Uterus (tissue), 4 donors: ENCODE results near the gene ADCY5. TPM values are rescaled to one million over a fixed set of nuclear protein-coding genes. Genes with fewer than 3 reads are reported as not detected.

Source experiments
- DNase-seq, 2 donors: peaks; one replicate each; pipeline ENCODE4 v3.0.0-alpha.2; 2019 to 2020
- H3K27ac ChIP-seq, 2 donors: fragments of 200-600 bp; sonication (generic); 1 replicate in 1 of 2; 2 replicates in 1 of 2; pipeline ENCODE4 v1.5.1; 2016 to 2018
- H3K27me3 ChIP-seq, 2 donors: fragments of 200-600 bp; sonication (generic); one replicate each; pipeline ENCODE4 v1.5.1; 2018 to 2019; ENCODE audit warnings: control low read depth in 1 of 2
- H3K36me3 ChIP-seq, 2 donors: fragments of 200-600 bp; sonication (generic); one replicate each; pipeline ENCODE4 v1.5.1; 2019; ENCODE audit warnings: control low read depth in 1 of 2
- H3K4me1 ChIP-seq, 2 donors: fragments of 200-600 bp; sonication (generic); one replicate each; pipeline ENCODE4 v1.5.1; 2018 to 2019; ENCODE audit warnings: control low read depth in 1 of 2
- H3K4me3 ChIP-seq, 2 donors: fragments of 200-600 bp; sonication (generic); 1 replicate in 1 of 2; 2 replicates in 1 of 2; pipeline ENCODE4 v1.5.1; 2018 to 2019; ENCODE audit warnings: mild to moderate bottlenecking in 1 of 2
- H3K9me3 ChIP-seq, 2 donors: fragments of 200-600 bp; sonication (generic); one replicate each; pipeline ENCODE4 v1.5.1; 2019; ENCODE audit warnings: control low read depth in 1 of 2
- POLR2A ChIP-seq, 2 donors: fragments of 450-650 bp; IDR thresholded peaks; one replicate each; pipeline ENCODE4 v1.6.1; 2016; ENCODE audit warnings: antibody characterized with exemption in 2 of 2, mild to moderate bottlenecking in 1 of 2, moderate library complexity in 1 of 2
- intact Hi-C: fragments of 100-400 bp; cut with DNase I; formaldehyde crosslinking; loops from one replicate; pipeline ENCODE4 v1.15.1; 2023; ENCODE audit warnings: low total_unique reads
- total RNA-seq, 4 donors: library from RNA; depleted of rRNA in 3 of 4; stranded (reverse); fragments of >200 nt in 3 of 4; gene quantifications; one replicate each; pipeline versions ENCODE4 v1.1.0 to v1.2.4, GENCODE V29; 2014 to 2023
- TF ChIP-seq, protein P1 (sequence below), 4 experiments: fragments of 200-600 bp in 2 of 4; fragments of 450-650 bp in 2 of 4; sonication (generic) in 2 of 4; IDR thresholded peaks; one replicate each; pipeline ENCODE4 v1.5.1; 2016 to 2019; ENCODE audit warnings: antibody characterized with exemption in 4 of 4, mild to moderate bottlenecking in 2 of 4, moderate library complexity in 1 of 4
- donor health status: DM: yes; HTN: yes; CAD: no.

The ADCY5 gene
- total RNA-seq, 4 donors from 2014 or later: 21.1 to 43.5 (median 34.7) TPM

DNA sequence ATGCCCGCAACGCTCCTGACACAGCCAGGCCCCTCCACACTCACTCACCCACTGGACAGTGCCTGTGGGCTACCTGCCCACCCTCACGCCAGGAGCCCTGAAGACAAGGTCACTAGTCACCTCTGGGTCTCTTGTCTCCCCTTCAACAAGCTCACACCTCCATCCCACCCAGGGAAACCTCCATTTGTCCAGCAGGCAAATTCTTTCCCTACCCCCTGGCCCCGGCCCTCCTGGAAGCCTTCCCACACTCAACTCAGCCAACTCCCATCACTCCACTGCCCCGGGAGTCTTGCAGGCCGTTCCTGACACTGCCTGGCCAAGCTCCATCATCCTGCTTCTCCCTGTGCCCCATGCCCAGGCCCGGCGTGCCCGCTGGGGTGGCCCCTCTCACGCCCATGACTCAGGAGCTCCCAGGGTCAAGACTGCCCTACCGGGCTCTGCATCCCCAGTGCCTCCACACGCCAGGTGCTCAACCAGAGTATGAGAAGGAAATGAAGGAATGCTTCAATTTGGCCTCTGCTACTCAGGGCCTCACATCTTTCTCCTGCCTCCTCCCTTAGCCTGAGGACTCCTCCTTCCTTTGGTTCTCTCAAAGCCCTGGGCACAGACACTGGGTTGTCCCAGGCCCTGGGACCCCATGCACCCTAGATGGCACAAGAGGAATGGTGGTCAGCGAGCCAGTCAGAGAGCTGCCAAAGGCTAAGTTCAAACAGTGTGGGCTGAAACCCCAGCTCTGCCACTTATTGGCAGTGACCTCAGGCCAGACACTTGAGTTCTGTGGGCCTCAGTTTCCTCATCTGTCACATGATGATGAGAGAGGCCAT is 158.6 kb downstream of the ADCY5 start:
- Histone ChIP-seq H3K4me3 (no peak overlapping the region), H3K36me3 (no peaks in the 10 kb centered on the region), H3K27ac (no peak overlapping the region), H3K9me3 (no peaks in the 10 kb centered on the region), H3K27me3 (no peaks in the 10 kb centered on the region), H3K4me1 (no peaks in the 10 kb centered on the region)
- DNase-seq: no peak
- no peak for TF ChIP-seq POLR2A (IDR thresholded peaks at IDR 0.05)
- TF ChIP-seq, protein P1, sequence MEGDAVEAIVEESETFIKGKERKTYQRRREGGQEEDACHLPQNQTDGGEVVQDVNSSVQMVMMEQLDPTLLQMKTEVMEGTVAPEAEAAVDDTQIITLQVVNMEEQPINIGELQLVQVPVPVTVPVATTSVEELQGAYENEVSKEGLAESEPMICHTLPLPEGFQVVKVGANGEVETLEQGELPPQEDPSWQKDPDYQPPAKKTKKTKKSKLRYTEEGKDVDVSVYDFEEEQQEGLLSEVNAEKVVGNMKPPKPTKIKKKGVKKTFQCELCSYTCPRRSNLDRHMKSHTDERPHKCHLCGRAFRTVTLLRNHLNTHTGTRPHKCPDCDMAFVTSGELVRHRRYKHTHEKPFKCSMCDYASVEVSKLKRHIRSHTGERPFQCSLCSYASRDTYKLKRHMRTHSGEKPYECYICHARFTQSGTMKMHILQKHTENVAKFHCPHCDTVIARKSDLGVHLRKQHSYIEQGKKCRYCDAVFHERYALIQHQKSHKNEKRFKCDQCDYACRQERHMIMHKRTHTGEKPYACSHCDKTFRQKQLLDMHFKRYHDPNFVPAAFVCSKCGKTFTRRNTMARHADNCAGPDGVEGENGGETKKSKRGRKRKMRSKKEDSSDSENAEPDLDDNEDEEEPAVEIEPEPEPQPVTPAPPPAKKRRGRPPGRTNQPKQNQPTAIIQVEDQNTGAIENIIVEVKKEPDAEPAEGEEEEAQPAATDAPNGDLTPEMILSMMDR (IDR thresholded peaks at IDR 0.05): no peak
- intact Hi-C loops: no loop called here

DNA sequence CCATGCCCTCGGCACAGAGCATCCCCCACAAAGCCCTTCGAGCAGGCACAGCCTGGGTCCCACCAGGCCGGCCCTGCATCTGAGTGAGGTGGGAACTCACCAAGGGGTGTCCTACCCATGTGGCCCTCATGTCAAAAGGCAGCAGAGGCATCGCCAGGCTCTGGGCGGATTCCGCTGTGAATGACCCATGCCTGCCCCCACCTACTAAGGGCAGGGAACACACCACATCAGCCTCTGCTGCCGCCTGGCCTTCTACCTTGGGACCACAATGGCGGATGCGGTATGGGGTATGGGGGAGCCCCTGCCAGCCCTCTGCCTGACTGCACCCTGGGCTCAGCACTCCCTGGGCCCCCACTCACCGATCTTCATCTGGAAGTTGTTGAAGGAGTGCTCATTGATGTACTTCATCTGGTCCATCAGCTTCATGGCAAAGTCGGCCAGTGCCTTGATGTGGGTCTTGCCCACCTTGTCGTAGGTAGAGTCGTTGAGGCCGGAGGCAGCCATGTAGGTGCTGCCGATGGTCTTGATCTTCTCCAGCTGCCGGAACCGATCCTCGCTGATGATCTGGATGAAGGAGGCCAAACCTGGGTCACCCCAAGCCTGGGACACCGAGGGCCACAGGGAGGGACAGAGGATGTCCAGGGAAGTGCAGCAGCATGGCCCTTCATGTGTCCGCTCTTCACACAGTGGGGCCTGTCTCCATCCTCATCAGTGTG is 159.3 kb downstream of the ADCY5 start:
- intact Hi-C loops: no loop called here
- H3K4me3 ChIP-seq: no peak overlapping the region
- no peaks in the 10 kb centered on the region for H3K9me3 ChIP-seq
- DNase-seq: no peak
- TF ChIP-seq, protein P1 (IDR thresholded peaks at IDR 0.05): no peak
- TF ChIP-seq POLR2A (IDR thresholded peaks at IDR 0.05): no peak
- H3K36me3 ChIP-seq: no peaks in the 10 kb centered on the region
- no peaks in the 10 kb centered on the region for H3K4me1 ChIP-seq
- no peaks in the 10 kb centered on the region for H3K27me3 ChIP-seq
- H3K27ac ChIP-seq: no peak overlapping the region

DNA sequence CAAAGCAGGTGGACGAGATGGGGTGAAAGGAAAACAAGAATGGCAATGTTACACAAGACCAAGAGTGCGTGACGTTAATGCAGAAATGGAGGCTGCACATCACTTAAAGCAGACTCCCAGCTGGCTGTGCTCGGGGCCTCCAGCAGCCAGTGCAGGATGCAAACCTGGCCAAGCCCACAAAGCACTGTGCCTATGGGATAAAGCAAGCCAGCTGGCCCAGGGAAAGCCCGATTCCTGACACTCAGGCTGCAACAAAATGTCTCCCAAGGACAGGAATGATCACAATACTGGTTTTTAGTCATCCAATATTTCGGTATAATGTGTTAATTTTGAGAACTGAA is 161.0 kb downstream of the ADCY5 start:
- Histone ChIP-seq H3K9me3 (no peaks in the 10 kb centered on the region), H3K36me3 (no peaks in the 10 kb centered on the region), H3K27me3 (no peaks in the 10 kb centered on the region), H3K4me3 (no peak overlapping the region), H3K4me1 (no peaks in the 10 kb centered on the region), H3K27ac (no peak overlapping the region)
- no peak for TF ChIP-seq POLR2A (IDR thresholded peaks at IDR 0.05)
- TF ChIP-seq, protein P1 (IDR thresholded peaks at IDR 0.05): no peak
- intact Hi-C loops: no loop called here
- DNase-seq: no peak

DNA sequence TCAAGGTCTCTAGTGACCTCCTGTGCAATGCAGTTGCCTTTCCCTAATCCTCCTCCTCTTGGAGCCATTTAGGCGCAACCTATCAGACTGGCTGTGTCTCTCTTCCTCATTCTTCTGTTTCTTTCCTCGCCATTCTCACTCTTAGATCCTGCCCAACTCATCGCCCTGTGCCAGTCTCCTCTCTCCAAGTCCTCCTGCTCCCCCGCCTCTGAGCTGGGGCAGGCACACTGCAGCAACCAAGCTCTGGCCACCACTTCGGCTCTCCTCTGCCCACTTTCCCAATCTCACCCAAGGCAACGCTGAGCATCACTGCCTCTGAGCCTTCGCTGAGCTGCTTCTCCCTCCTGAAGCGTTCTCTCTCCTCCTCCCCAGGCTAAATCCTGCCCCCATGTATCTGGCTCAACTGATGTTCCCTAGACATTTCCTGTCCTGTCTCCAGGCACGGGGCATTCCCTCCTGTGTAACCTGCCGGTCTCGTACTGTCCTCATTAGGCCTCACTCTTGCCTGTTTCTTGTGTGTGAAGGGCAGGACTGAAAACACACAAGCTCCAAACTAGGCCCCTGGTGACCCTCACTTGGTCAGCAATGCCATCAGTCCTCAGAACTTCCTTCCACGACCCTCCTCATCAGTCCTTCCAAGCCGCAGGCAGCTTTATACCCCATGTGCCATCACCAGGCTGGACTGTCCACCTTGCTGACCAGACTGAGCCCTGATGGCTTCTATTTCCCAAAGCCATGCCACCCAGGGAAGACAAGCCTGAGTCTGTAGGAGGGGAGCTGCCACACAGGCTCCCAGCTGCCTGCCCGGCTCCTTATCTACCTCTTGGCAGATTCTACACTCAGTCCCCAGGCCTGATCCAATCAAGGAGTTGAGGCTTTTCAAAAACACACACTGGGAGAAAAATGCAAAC is 161.6 kb downstream of the ADCY5 start:
- Histone ChIP-seq H3K36me3 (no peaks in the 10 kb centered on the region), H3K4me1 (no peaks in the 10 kb centered on the region), H3K27ac (no peak overlapping the region), H3K27me3 (no peaks in the 10 kb centered on the region), H3K9me3 (no peaks in the 10 kb centered on the region), H3K4me3 (no peak overlapping the region)
- intact Hi-C loops: no loop called here
- no peak for DNase-seq
- TF ChIP-seq POLR2A (IDR thresholded peaks at IDR 0.05): no peak
- TF ChIP-seq, protein P1 (IDR thresholded peaks at IDR 0.05): no peak
